Gastrocnemius medialis (tissue), 4 donors: ENCODE results near the gene UGT1A5. TPM values are rescaled to one million over a fixed set of nuclear protein-coding genes. Genes with fewer than 3 reads are reported as not detected.

Experiments used
- ATAC-seq, 2 donors: fragments of 150-250 bp; one replicate each; pipeline ENCODE4 v1.9.1; 2016
- DNase-seq, 2 donors: peaks; one replicate each; pipeline ENCODE4 v3.0.0-alpha.2; 2019
- H3K27ac ChIP-seq, 4 donors: fragments of 200-600 bp; sonication (generic); 1 replicate in 1 of 4; 2 replicates in 3 of 4; pipeline ENCODE4 v1.5.1; 2016 to 2018; ENCODE audit warnings: mild to moderate bottlenecking in 2 of 4, moderate library complexity in 1 of 4
- H3K27me3 ChIP-seq, 3 donors: fragments of 200-600 bp; sonication (generic) in 2 of 3; 1 replicate in 1 of 3; 2 replicates in 2 of 3; pipeline versions ENCODE4 v1.5.1 to v1.6.0; 2016 to 2019; ENCODE audit warnings: mild to moderate bottlenecking in 1 of 3, moderate library complexity in 1 of 3
- H3K36me3 ChIP-seq, 2 donors: fragments of 200-600 bp; sonication (generic) in 1 of 2; one replicate each; pipeline ENCODE4 v1.5.1; 2017 to 2018
- H3K4me1 ChIP-seq, 2 donors: fragments of 200-600 bp; sonication (generic) in 1 of 2; one replicate each; pipeline ENCODE4 v1.5.1; 2016 to 2017; ENCODE audit warnings: mild to moderate bottlenecking in 2 of 2
- H3K4me3 ChIP-seq, 4 donors: fragments of 200-600 bp; sonication (generic) in 3 of 4; 1 replicate in 1 of 4; 2 replicates in 3 of 4; pipeline ENCODE4 v1.5.1; 2016 to 2019; ENCODE audit warnings: mild to moderate bottlenecking in 2 of 4
- H3K9me3 ChIP-seq, 3 donors: fragments of 200-600 bp; sonication (generic) in 2 of 3; 1 replicate in 1 of 3; 2 replicates in 2 of 3; pipeline ENCODE4 v1.5.1; 2016 to 2019
- POLR2A ChIP-seq, 2 donors: fragments of 450-650 bp; IDR thresholded peaks; one replicate each; pipeline ENCODE4 v1.6.1; 2017; ENCODE audit warnings: antibody characterized with exemption in 2 of 2, mild to moderate bottlenecking in 2 of 2, moderate library complexity in 2 of 2
- in situ Hi-C, 4 donors: fragments of 200-750 bp; cut with MboI; loops; one replicate each; pipeline versions ENCODE4 v1.15.0 to v1.8.0; 2017; ENCODE audit warnings: low sequenced_read_pairs in 4 of 4
- intact Hi-C: fragments of 100-400 bp; cut with DNase I; formaldehyde crosslinking; loops from one replicate; pipeline ENCODE4 v1.15.1; 2023; ENCODE audit warnings: low total_unique reads
- total RNA-seq, 4 donors: library from RNA; depleted of rRNA; stranded (reverse); fragments of >200 nt; gene quantifications; one replicate each; pipeline versions ENCODE4 v1.1.0 to v1.2.3, GENCODE V29; 2016
- TF ChIP-seq, protein P1 (sequence below), 5 experiments: fragments of 450-650 bp in 3 of 5; fragments of 200-600 bp in 2 of 5; sonication (generic) in 2 of 5; IDR thresholded peaks in 4 of 5; conservative IDR thresholded peaks in 1 of 5; 1 replicate in 4 of 5; 2 replicates in 1 of 5; pipeline ENCODE4 v1.5.1; 2016 to 2019; ENCODE audit warnings: antibody characterized with exemption in 5 of 5, mild to moderate bottlenecking in 3 of 5, moderate library complexity in 3 of 5

The UGT1A5 gene
- total RNA-seq, 4 donors from 2014 or later = not detected

- in situ Hi-C loops = no loop called here
These were observed 21.0 kb upstream of the UGT1A5 start for GRCh38 chr2:233691443-233692433.

GRCh38 chr2:233692648-233693047, 20.1 kb upstream of the UGT1A5 start, which contains the start of gene UGT1A6:
Gene UGT1A6 (plus strand): TSS chr2:233692890. CDS start chr2:233693005, 115 bp downstream.
- in situ Hi-C loops = no loop called here
- TF ChIP-seq, protein P1, sequence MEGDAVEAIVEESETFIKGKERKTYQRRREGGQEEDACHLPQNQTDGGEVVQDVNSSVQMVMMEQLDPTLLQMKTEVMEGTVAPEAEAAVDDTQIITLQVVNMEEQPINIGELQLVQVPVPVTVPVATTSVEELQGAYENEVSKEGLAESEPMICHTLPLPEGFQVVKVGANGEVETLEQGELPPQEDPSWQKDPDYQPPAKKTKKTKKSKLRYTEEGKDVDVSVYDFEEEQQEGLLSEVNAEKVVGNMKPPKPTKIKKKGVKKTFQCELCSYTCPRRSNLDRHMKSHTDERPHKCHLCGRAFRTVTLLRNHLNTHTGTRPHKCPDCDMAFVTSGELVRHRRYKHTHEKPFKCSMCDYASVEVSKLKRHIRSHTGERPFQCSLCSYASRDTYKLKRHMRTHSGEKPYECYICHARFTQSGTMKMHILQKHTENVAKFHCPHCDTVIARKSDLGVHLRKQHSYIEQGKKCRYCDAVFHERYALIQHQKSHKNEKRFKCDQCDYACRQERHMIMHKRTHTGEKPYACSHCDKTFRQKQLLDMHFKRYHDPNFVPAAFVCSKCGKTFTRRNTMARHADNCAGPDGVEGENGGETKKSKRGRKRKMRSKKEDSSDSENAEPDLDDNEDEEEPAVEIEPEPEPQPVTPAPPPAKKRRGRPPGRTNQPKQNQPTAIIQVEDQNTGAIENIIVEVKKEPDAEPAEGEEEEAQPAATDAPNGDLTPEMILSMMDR (IDR thresholded peaks at IDR 0.05 in 4 of 5, conservative IDR thresholded peaks at IDR 0.05 in 1 of 5) = no peak
- TF ChIP-seq POLR2A (IDR thresholded peaks at IDR 0.05) = no peak
- no peaks in the 10 kb centered on the region for H3K36me3 ChIP-seq
- ATAC-seq (no peak), DNase-seq (no peak)
- H3K4me3 ChIP-seq = no peak within 1 kb of the TSS
- H3K27ac ChIP-seq = no peak within 1 kb of the TSS
- intact Hi-C loops = no loop called here
- no peaks in the 10 kb centered on the region for H3K27me3 ChIP-seq
- no peaks in the 10 kb centered on the region for H3K9me3 ChIP-seq
- H3K4me1 ChIP-seq = no peaks in the 10 kb centered on the region

More at GRCh38 chr2:233691443-233692433, 21.0 kb upstream of the UGT1A5 start:
- Histone ChIP-seq H3K36me3 (no peaks in the 10 kb centered on the region), H3K9me3 (no peaks in the 10 kb centered on the region), H3K4me1 (no peaks in the 10 kb centered on the region), H3K27me3 (no peaks in the 10 kb centered on the region), H3K27ac (no peak overlapping the region), H3K4me3 (no peak overlapping the region)
- TF ChIP-seq, protein P1 (IDR thresholded peaks at IDR 0.05 in 4 of 5, conservative IDR thresholded peaks at IDR 0.05 in 1 of 5) = no peak
- TF ChIP-seq POLR2A (IDR thresholded peaks at IDR 0.05) = no peak
- intact Hi-C loops = no loop called here
- no peak for ATAC-seq
- no peak for DNase-seq

- DNase-seq (no peak), ATAC-seq (no peak)
- intact Hi-C loops (no loop called here), in situ Hi-C loops (no loop called here)
- Histone ChIP-seq H3K36me3 (no peaks in the 10 kb centered on the region), H3K9me3 (no peaks in the 10 kb centered on the region), H3K4me3 (no peak overlapping the region), H3K27ac (no peak overlapping the region), H3K27me3 (no peaks in the 10 kb centered on the region), H3K4me1 (no peaks in the 10 kb centered on the region)
- no peak for TF ChIP-seq POLR2A (IDR thresholded peaks at IDR 0.05)
- TF ChIP-seq, protein P1 (IDR thresholded peaks at IDR 0.05 in 4 of 5, conservative IDR thresholded peaks at IDR 0.05 in 1 of 5) = no peak
These were observed 18.7 kb upstream of the UGT1A5 start for GRCh38 chr2:233693963-233694362.

GRCh38 chr2:233698740-233699139, 14.0 kb upstream of the UGT1A5 start:
- Histone ChIP-seq H3K4me3 (no peak overlapping the region), H3K9me3 (no peaks in the 10 kb centered on the region), H3K4me1 (no peaks in the 10 kb centered on the region), H3K27ac (no peak overlapping the region), H3K27me3 (no peaks in the 10 kb centered on the region), H3K36me3 (no peaks in the 10 kb centered on the region)
- no peak for DNase-seq
- in situ Hi-C loops (no loop called here), intact Hi-C loops (no loop called here)
- TF ChIP-seq, protein P1 (IDR thresholded peaks at IDR 0.05 in 4 of 5, conservative IDR thresholded peaks at IDR 0.05 in 1 of 5) = no peak
- TF ChIP-seq POLR2A (IDR thresholded peaks at IDR 0.05) = no peak
- ATAC-seq = no peak
